Loucy (cell line): ENCODE results near the gene CXCR5.

Source experiments
- H2AFZ ChIP-seq: fragments of 200-600 bp; sonication (generic); 2 replicates; pipeline ENCODE4 v1.6.0; 2016; ENCODE audit warnings: antibody characterized with exemption, mild to moderate bottlenecking, low read length, moderate library complexity
- H3F3A ChIP-seq: fragments of 200-600 bp; 2 replicates; pipeline ENCODE4 v1.6.0; 2016; ENCODE audit warnings: antibody characterized with exemption, low read depth, mild to moderate bottlenecking
- H3K27me3 ChIP-seq: fragments of 200-600 bp; sonication (generic); 2 replicates; pipeline ENCODE4 v1.6.1; 2014; ENCODE audit warnings: low read length, mild to moderate bottlenecking; ENCODE audit not compliant: insufficient read depth, poor library complexity, severe bottlenecking
- H3K36me3 ChIP-seq: fragments of 200-600 bp; sonication (generic); 2 replicates; pipeline ENCODE4 v1.6.1; 2016; ENCODE audit warnings: low read length; ENCODE audit not compliant: insufficient read depth
- H3K4me1 ChIP-seq: fragments of 200-600 bp; sonication (generic); 2 replicates; pipeline ENCODE4 v1.5.1; 2014; ENCODE audit warnings: low read length, mild to moderate bottlenecking; ENCODE audit not compliant: insufficient read depth, poor library complexity, severe bottlenecking
- H3K4me2 ChIP-seq: fragments of 200-600 bp; sonication (generic); 2 replicates; pipeline ENCODE4 v1.6.0; 2014; ENCODE audit warnings: antibody characterized with exemption, low read length, low read depth, mild to moderate bottlenecking; ENCODE audit not compliant: poor library complexity, severe bottlenecking
- H3K4me3 ChIP-seq: fragments of 200-600 bp; sonication (generic); 2 replicates; pipeline ENCODE4 v1.5.1; 2014; ENCODE audit warnings: low read length, mild to moderate bottlenecking, mixed read lengths; ENCODE audit not compliant: poor library complexity, severe bottlenecking
- H3K79me2 ChIP-seq: fragments of 200-600 bp; sonication (generic); 2 replicates; pipeline ENCODE4 v1.6.1; 2014; ENCODE audit warnings: low read length; ENCODE audit not compliant: insufficient read depth
- H3K9ac ChIP-seq: fragments of 200-600 bp; sonication (generic); 2 replicates; pipeline ENCODE4 v1.6.0; 2014; ENCODE audit warnings: mild to moderate bottlenecking, low read depth, low read length, moderate library complexity; ENCODE audit not compliant: poor library complexity, severe bottlenecking
- H3K9me2 ChIP-seq: fragments of 200-600 bp; sonication (generic); replicated peaks from 2 replicates; pipeline ENCODE4 v1.6.1; 2016; ENCODE audit warnings: low read depth, low read length, mixed read lengths
- H3K9me3 ChIP-seq: fragments of 200-600 bp; sonication (generic); 2 replicates; pipeline ENCODE4 v1.6.1; 2014; ENCODE audit warnings: mild to moderate bottlenecking, antibody characterized with exemption, low read length, low read depth; ENCODE audit not compliant: insufficient read depth
- H4K20me1 ChIP-seq: fragments of 200-600 bp; sonication (generic); 2 replicates; pipeline ENCODE4 v1.6.0; 2014; ENCODE audit warnings: antibody characterized with exemption, low read length, mild to moderate bottlenecking; ENCODE audit not compliant: insufficient read depth, poor library complexity, severe bottlenecking
- EZH2phosphoT487 ChIP-seq: fragments of 200-600 bp; IDR thresholded peaks from 2 replicates; pipeline ENCODE4 v1.6.1; 2018; ENCODE audit warnings: antibody characterized with exemption, mild to moderate bottlenecking, moderate library complexity, borderline replicate concordance
- TF ChIP-seq, protein P1 (sequence below): fragments of 200-600 bp; sonication (generic); conservative IDR thresholded peaks from 2 replicates; pipeline ENCODE4 v1.5.1; 2014; ENCODE audit warnings: mild to moderate bottlenecking, antibody characterized with exemption, low read length

CXCR5 gene

DNA sequence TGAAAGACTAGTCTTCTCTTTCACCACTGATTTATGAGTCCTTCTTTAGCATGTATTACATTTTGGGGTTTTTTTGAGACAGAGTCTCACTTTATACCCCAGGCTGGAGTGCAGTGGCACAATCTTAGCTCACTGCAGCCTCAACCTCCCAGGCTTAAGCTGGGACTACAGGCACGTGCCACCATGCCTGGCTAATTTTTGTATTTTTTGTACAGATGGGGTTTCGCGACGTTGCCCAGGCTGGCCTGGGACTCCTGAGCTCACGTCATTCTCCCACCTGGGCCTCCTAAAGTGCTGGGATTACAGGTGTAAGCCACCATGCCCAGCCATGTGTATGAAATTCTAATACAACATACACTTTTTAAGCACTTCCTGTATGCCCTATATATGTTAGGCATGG lies 26.3 kb upstream of the CXCR5 start:
- H3K4me3 ChIP-seq: no peak overlapping the region
- no peak overlapping the region for H3K4me2 ChIP-seq
- no peaks in the 10 kb centered on the region for H3K9me2 ChIP-seq
- H3K36me3 ChIP-seq: no peaks in the 10 kb centered on the region
- H3K27me3 ChIP-seq: no peaks in the 10 kb centered on the region
- H3K9me3 ChIP-seq: no peaks in the 10 kb centered on the region
- H3K9ac ChIP-seq: no peak overlapping the region
- no peaks in the 10 kb centered on the region for H4K20me1 ChIP-seq
- peaks cover under 1% of the 10 kb centered on the region for H3K4me1 ChIP-seq
- H2AFZ ChIP-seq: peak overlapping the region; percentile 11; the same call in 1 of the 2 replicates
- no peaks in the 10 kb centered on the region for H3F3A ChIP-seq
- no peaks in the 10 kb centered on the region for H3K79me2 ChIP-seq
- no peak for TF ChIP-seq EZH2phosphoT487
- TF ChIP-seq, protein P1, sequence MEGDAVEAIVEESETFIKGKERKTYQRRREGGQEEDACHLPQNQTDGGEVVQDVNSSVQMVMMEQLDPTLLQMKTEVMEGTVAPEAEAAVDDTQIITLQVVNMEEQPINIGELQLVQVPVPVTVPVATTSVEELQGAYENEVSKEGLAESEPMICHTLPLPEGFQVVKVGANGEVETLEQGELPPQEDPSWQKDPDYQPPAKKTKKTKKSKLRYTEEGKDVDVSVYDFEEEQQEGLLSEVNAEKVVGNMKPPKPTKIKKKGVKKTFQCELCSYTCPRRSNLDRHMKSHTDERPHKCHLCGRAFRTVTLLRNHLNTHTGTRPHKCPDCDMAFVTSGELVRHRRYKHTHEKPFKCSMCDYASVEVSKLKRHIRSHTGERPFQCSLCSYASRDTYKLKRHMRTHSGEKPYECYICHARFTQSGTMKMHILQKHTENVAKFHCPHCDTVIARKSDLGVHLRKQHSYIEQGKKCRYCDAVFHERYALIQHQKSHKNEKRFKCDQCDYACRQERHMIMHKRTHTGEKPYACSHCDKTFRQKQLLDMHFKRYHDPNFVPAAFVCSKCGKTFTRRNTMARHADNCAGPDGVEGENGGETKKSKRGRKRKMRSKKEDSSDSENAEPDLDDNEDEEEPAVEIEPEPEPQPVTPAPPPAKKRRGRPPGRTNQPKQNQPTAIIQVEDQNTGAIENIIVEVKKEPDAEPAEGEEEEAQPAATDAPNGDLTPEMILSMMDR: no peak

DNA sequence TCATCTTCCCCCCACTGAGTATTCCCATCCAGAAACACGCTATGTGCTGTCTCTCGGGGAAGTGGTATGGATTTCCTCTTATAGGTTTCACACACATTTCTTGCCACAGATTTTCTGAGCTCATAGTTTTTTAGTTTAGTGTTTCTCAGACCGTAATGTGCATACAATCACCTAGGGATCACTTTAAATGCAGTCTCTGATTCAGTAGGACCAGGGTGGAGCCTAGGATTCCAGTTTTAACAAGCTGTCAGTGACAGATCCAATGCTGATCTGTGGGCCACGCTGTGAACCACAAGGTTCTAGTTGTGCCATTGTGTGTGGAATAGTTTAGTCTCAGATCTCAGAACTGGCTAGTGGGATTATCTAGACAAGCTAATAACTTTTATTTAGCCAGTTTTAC lies 23.7 kb upstream of the CXCR5 start:
- Histone ChIP-seq H3K79me2 (no peaks in the 10 kb centered on the region), H3K36me3 (no peaks in the 10 kb centered on the region), H3K4me3 (no peak overlapping the region), H3K9me2 (no peaks in the 10 kb centered on the region), H3K9me3 (no peaks in the 10 kb centered on the region), H3K4me2 (no peak overlapping the region), H3K4me1 (no peaks in the 10 kb centered on the region), H2AFZ (0 out of 2 replicates have a peak overlapping the region, but pooled peaks have one; percentile 64), H4K20me1 (no peaks in the 10 kb centered on the region), H3F3A (no peaks in the 10 kb centered on the region), H3K27me3 (no peaks in the 10 kb centered on the region), H3K9ac (no peak overlapping the region)
- TF ChIP-seq, protein P1: no peak
- TF ChIP-seq EZH2phosphoT487: no peak

DNA sequence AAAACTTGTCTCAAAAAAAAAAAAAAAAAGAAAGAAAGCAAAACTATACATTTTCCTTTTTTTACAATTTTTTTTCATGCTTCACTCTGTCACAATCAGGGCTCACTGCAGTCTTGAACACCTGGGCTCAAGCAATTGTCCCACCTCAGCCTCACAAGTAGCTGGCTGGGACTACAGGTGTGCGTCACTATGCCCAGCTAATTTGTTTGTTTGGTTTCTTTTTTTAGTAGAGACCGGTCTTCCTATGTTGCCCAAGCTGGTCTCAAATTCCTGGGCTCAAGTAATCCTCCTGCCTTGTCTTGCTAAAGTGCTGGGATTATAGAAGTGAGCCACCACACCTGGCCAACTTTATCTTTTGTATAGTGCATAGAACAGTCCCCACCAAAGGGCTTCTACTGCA lies 15.0 kb upstream of the CXCR5 start:
- Histone ChIP-seq H3K4me3 (no peak overlapping the region), H4K20me1 (no peaks in the 10 kb centered on the region), H2AFZ (no peak overlapping the region), H3K27me3 (no peaks in the 10 kb centered on the region), H3K79me2 (no peaks in the 10 kb centered on the region), H3K9me3 (no peaks in the 10 kb centered on the region), H3K4me1 (peaks cover 14% of the 10 kb centered on the region), H3K36me3 (no peaks in the 10 kb centered on the region), H3K4me2 (no peak overlapping the region), H3F3A (no peaks in the 10 kb centered on the region), H3K9me2 (no peaks in the 10 kb centered on the region), H3K9ac (no peak overlapping the region)
- TF ChIP-seq, protein P1: no peak
- TF ChIP-seq EZH2phosphoT487: no peak
